ENCODE data around the gene SOWAHC. TPM values are rescaled to one million over a fixed set of nuclear protein-coding genes. Genes with fewer than 3 reads are reported as not detected.
A peak's percentile ranks its signal among the peaks of the same experiment; 100 is the strongest.

Gene SOWAHC
- total RNA-seq, 1 experiment from 2014 or later = 21.4 TPM

GRCh38 chr2:109604597-109604996, 9.6 kb upstream of the SOWAHC start:
- Mint-ChIP-seq H3K36me3 (ENCODE audit: insufficient read depth, unreplicated experiment) (peaks cover 6% of the 10 kb centered on the region), H3K27ac (ENCODE audit: unreplicated experiment) (no peak overlapping the region), H3K4me3 (ENCODE audit: unreplicated experiment) (no peak overlapping the region), H3K9me3 (ENCODE audit: unreplicated experiment) (no peaks in the 10 kb centered on the region), H3K4me1 (ENCODE audit: low read depth, unreplicated experiment) (peaks cover 43% of the 10 kb centered on the region), H3K27me3 (ENCODE audit: insufficient read depth, unreplicated experiment) (no peaks in the 10 kb centered on the region)
- Histone ChIP-seq H3K9me3 (no peaks in the 10 kb centered on the region), H3K4me3 (ENCODE audit: low read depth, low read length) (no peak overlapping the region), H3K27me3 (replicated peaks; ENCODE audit: control insufficient read depth, insufficient read depth, low read length) (no peaks in the 10 kb centered on the region), H3K36me3 (ENCODE audit: control insufficient read depth, insufficient read depth, low read length) (no peaks in the 10 kb centered on the region; the same call in 1 of the 2 replicates), H3K4me1 (peaks cover 34% of the 10 kb centered on the region)
- CTCF ChIA-PET = no interaction called here
- TF ChIP-seq CTCF (IDR thresholded peaks at IDR 0.05; ENCODE audit: insufficient read depth in 1 of 2, low read depth in 1 of 2, low read length in 1 of 2, severe bottlenecking in 1 of 2, unreplicated experiment in 1 of 2) = no peak
- BruUV-seq (replicated peaks) = no TSS peak
- POLR2A ChIA-PET = interaction anchor here (0.6 kb wide), 1 partner anchor 12 kb away, joined by 3 read pairs; no protein-coding TSS in a partner anchor
- intact Hi-C loops (cut with micrococcal nuclease; ENCODE audit: unreplicated experiment) = no loop called here
- DNase-seq = no peak

- no peak for DNase-seq
- Mint-ChIP-seq H3K27me3 (ENCODE audit: insufficient read depth, unreplicated experiment) (no peaks in the 10 kb centered on the region), H3K36me3 (ENCODE audit: insufficient read depth, unreplicated experiment) (peaks cover 4% of the 10 kb centered on the region), H3K4me3 (ENCODE audit: unreplicated experiment) (no peak overlapping the region), H3K4me1 (ENCODE audit: low read depth, unreplicated experiment) (peaks cover 50% of the 10 kb centered on the region), H3K27ac (ENCODE audit: unreplicated experiment) (no peak overlapping the region), H3K9me3 (ENCODE audit: unreplicated experiment) (no peaks in the 10 kb centered on the region)
- intact Hi-C loops (cut with micrococcal nuclease; ENCODE audit: unreplicated experiment) = no loop called here
- BruUV-seq (replicated peaks) = no TSS peak
- ChIA-PET POLR2A (no interaction called here), CTCF (interaction anchor here (1.4 to 2.1 kb wide), 2 partner anchors 55 to 62 kb away, joined by 4 to 6 read pairs; no protein-coding TSS in a partner anchor)
- no peaks in the 10 kb centered on the region for H3K36me3 ChIP-seq (ENCODE audit: control insufficient read depth, insufficient read depth, low read length)
- no peak for TF ChIP-seq CTCF (IDR thresholded peaks at IDR 0.05; ENCODE audit: insufficient read depth in 1 of 2, low read depth in 1 of 2, low read length in 1 of 2, severe bottlenecking in 1 of 2, unreplicated experiment in 1 of 2)
- peaks cover 35% of the 10 kb centered on the region for H3K4me1 ChIP-seq
- H3K9me3 ChIP-seq = no peaks in the 10 kb centered on the region
- no peaks in the 10 kb centered on the region for H3K27me3 ChIP-seq (replicated peaks; ENCODE audit: control insufficient read depth, insufficient read depth, low read length)
- H3K4me3 ChIP-seq (ENCODE audit: low read depth, low read length) = no peak overlapping the region
Observed at GRCh38 chr2:109607766-109608165, 6.4 kb upstream of the SOWAHC start.

GRCh38 chr2:109609352-109610024, 4.7 kb upstream of the SOWAHC start:
- no peaks in the 10 kb centered on the region for H3K9me3 Mint-ChIP-seq (ENCODE audit: unreplicated experiment)
- Histone ChIP-seq H3K4me1 (peaks cover 35% of the 10 kb centered on the region), H3K27me3 (replicated peaks; ENCODE audit: control insufficient read depth, insufficient read depth, low read length) (no peaks in the 10 kb centered on the region), H3K4me3 (ENCODE audit: low read depth, low read length) (no peak overlapping the region), H3K36me3 (ENCODE audit: control insufficient read depth, insufficient read depth, low read length) (no peaks in the 10 kb centered on the region), H3K9me3 (no peaks in the 10 kb centered on the region)
- no peak for TF ChIP-seq CTCF (IDR thresholded peaks at IDR 0.05; ENCODE audit: insufficient read depth in 1 of 2, low read depth in 1 of 2, low read length in 1 of 2, severe bottlenecking in 1 of 2, unreplicated experiment in 1 of 2)
- no peak overlapping the region for H3K4me3 Mint-ChIP-seq (ENCODE audit: unreplicated experiment)
- peaks cover 47% of the 10 kb centered on the region for H3K4me1 Mint-ChIP-seq (ENCODE audit: low read depth, unreplicated experiment)
- BruUV-seq (replicated peaks) = no TSS peak
- H3K27me3 Mint-ChIP-seq (ENCODE audit: insufficient read depth, unreplicated experiment) = no peaks in the 10 kb centered on the region
- intact Hi-C loops (cut with micrococcal nuclease; ENCODE audit: unreplicated experiment) = no loop called here
- peaks cover 14% of the 10 kb centered on the region for H3K36me3 Mint-ChIP-seq (ENCODE audit: insufficient read depth, unreplicated experiment)
- DNase-seq = no peak
- H3K27ac Mint-ChIP-seq (ENCODE audit: unreplicated experiment) = peak overlapping the region; percentile 34
- ChIA-PET CTCF (no interaction called here), POLR2A (no interaction called here)

All from Caco-2 (cell line).